NCI-H2107 treated with DMSO at 0.1 percent for 48 hours (cell line): ENCODE measurements around the gene TPCN2.

ENCODE experiments used
- DNase-seq: peaks from one replicate; lab custom pipeline; 2025; ENCODE audit not compliant: unreplicated experiment; lab: John Stamatoyannopoulos, UW

Gene TPCN2

DNA sequence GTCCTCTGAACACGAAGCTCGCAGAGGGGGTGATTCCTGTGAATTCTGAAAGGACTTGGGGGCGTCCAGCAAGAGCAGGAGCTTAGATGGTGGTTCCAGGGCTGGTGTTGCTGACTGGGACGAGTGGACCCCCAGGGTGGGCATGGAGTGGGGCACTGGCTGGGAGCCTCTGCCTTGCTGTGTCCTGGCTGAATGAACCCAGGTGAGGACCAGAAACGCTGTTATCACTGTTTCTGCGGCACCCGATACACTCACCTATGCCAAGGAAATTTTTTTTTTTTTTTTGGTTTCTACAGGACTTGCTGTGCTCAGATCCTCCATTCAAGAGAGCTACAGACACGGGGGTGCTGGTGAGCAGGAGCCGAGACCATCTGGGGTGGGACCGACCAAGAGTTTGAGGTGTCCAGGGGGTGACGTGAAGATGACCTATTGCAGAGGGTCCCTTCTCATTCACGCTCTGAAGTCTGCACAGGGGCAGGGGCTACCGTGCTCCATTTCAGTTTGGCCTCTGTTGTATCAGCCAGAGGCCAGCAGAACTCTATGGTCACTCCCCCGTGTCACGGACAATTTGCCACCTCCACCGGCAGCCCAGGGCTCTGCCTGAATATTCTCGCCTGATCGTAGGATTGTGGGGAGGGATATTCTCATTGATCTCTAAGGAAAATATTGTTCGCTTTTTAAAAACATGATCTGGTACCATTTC lies 110.6 kb downstream of the TPCN2 start:
- no peak for DNase-seq

DNA sequence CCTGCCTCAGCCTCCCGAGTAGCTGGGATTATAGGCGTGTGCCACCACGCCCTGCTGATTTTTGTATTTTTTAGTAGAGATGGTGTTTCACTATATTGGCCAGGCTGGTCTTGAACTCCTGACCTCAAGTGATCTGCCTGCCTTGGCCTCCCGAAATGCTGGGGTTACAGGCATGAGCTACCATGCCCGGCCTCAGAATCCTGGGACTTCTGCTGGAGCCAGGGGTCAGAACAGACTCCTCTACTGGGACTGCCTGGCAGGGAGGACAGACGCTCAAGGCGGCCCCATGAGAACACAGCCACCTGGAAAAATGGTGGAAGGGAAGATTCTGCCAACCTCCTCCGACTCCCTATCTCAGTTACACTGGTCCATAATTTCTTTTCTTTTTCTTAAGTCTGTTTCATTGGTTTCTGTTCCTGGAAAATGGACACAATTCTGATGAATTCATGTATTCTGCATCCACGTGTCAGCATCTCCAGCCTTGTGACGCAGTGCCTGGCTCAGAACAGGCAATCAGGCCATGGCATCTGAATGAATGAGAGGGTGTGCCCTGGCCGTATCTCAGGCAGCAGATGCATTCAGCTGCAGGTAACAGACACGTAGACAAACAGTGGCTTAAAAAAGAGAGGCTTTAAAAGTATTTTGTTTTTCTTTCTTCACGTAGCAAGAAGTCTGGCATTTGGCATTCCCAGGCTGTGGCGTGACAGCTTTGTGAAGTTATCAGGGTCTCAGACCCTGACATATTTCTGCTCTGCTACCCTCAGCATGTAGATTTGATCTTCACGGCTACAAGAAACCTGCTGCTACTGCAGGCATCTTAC lies 111.8 kb downstream of the TPCN2 start:
- no peak for DNase-seq

DNA sequence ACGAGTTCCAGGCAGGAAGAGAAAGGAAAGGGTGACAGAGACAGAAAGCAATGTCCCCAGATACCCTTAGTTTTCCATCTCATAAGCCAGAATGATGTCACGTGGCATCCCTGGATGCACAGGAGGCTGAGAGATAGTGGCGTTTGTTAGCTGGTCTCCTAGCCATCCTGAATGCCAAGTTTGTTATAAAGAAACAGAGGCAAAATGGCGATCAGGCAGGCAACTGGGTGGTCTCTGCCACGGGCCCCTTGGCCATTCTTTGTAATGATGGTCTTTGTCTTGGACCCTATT lies 112.3 kb downstream of the TPCN2 start:
- DNase-seq: no peak

DNA sequence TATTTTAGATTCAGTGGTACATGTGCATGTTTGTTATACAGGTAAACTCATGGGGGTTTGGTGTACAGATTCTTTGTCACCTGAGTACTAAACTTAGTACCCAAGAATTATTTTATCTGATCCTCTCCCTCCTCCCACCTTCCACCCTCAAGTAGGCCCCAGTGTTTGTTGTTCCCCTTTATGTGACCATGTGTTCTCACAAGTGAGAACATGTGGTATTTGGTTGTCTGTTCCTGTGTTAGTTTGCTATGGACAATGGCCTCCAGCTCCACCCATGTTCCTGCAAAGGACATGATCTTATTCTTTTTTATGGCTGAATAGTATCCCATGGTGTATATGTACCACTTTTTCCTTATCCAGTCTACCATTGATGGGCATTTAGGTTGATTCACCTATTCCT lies 113.8 kb downstream of the TPCN2 start:
- no peak for DNase-seq

GRCh38 chr11:69163842-69164241 lies 115.1 kb downstream of the TPCN2 start:
- no peak for DNase-seq

DNA sequence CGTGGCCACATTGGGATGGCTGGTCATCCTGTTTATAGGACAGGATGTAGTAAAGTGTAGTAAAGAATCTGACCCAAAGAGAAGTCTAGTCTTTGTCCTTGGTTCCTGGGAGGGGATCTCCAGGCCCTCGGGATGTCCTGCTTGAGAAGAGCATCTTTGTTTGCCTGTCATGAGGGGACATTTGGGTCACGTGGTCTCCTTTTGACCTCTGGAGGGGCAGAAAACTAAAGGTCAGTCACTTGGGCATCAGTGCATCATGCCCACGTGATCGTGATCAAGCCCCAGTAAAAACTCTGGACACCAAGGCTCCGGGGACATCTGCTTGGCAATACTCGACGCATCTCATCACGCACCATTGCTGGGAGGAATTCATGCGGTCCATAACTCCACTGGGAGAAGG lies 116.1 kb downstream of the TPCN2 start:
- no peak for DNase-seq

DNA sequence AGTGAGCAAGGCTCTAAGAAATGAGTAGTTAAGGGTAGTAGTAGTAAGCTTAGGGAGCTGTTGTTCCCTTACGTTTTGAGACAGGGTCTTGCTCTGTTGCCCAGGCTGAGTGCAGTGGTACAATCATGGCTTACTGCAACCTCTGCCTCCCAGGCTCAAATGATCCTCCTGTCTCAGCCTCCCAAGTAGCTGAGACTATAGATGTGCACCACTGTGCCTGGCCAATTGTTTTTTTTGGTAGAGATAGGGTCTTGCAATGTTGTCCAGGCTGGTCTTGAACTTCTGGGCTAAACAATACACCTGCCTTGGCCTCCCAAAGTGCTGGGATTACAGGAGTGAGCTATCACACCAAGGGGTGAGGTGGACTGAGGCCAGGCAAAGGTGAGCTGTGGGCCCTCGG lies 117.0 kb downstream of the TPCN2 start:
- DNase-seq: no peak

GRCh38 chr11:69166218-69167115 lies 117.7 kb downstream of the TPCN2 start:
- no peak for DNase-seq

- no peak for DNase-seq
These were observed 118.6 kb downstream of the TPCN2 start for GRCh38 chr11:69167130-69167915.

GRCh38 chr11:69167916-69168691 lies 119.4 kb downstream of the TPCN2 start:
- DNase-seq: no peak

DNA sequence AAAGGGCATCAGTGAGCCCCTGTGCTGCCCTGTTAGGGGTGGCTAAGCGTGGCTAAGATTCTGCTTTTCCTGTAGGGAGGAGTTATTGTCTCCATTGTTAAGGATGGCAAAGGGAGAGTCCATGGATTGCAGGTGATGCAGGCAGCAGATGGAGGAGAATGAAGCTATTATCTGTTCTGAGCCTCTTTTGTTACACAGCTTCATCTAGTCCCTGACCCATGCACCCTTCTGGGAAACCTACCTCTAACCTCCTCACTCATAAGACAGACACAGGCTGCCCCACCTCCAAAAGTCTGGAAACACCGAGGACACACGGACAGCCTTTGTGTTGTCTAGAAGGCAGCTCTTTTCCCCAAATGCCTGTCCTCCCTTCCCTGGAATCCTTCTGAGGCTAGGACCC lies 120.7 kb downstream of the TPCN2 start:
- no peak for DNase-seq

DNA sequence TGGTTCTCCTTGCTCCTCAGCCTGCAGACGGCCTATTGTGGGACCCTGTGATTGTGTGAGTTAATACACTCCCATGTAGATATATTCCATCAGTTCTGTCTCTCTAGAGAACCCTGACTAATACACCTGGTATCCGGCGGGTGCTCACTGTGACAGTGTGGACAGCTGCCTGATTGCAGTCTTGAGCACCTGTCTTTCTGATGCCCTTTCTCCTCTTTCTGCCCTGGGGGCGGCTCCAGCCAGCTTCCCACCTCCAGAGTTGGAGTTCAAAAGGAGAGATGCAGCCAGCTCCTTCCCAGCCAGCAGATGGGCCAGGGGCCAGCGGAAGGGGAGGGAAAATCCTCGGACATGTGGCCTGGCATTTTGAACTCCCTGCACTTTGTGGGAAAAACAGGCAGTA lies 122.0 kb downstream of the TPCN2 start:
- no peak for DNase-seq

- DNase-seq: no peak
These were observed 122.9 kb downstream of the TPCN2 start for GRCh38 chr11:69171476-69172240.

DNA sequence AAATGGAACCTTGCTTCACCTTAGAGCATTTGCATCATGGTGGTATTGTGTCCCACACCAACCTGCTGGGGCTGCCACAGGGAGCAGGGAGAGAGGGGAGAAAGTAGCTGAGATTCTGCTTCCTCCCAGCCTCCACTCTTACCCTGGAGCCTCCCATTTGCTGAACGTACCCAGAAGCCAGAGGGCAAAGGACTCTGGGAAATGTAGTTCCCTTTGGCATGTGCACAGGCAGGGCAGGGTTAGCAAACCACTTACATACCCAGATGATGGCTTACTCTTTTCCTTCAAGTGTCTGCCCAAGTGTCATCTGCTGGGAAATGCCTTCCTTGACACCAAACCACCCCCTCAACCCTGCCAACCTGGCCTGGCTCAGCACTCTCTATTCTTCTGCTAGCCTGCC lies 123.9 kb downstream of the TPCN2 start:
- no peak for DNase-seq

DNA sequence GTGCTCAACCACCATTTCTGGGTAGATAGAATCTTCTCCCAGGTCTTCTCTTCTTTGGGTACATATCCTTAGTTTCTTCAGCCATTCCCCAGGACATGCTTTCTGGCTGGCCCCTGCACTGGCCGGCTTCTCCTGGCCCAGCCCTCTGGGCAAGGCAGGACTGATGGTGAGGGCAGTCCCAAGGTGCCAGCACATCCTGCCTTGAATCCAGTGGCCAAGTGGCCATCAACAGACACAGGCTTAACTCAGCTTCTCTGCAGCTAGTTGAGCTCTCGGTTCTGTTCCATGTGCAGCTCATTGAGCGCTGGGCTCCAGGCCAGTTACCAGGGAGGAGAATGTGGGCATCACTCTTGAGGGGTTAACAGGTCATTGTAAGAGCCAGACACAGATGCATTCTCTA lies 124.6 kb downstream of the TPCN2 start:
- no peak for DNase-seq

- no peak for DNase-seq
These were observed 125.3 kb downstream of the TPCN2 start for GRCh38 chr11:69173925-69174581.

DNA sequence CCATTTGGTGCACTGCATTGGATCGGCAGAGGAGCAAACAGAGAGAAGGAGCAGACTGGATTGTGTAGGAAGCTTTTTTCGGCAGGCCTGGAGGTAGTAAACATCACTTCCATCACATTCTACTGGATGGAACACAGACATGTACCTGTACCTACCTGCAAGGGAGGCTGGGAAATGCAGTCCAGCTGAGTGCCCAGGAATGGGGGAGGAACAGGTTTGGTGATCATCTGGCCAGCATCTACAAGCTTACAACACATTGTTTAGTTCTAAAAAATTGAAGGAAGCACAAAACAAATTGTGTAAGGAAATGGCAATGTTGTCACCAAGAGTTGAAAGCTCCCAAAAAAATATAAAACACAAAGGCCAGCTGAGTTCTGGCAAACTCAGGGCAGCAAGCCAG lies 126.1 kb downstream of the TPCN2 start:
- no peak for DNase-seq

DNA sequence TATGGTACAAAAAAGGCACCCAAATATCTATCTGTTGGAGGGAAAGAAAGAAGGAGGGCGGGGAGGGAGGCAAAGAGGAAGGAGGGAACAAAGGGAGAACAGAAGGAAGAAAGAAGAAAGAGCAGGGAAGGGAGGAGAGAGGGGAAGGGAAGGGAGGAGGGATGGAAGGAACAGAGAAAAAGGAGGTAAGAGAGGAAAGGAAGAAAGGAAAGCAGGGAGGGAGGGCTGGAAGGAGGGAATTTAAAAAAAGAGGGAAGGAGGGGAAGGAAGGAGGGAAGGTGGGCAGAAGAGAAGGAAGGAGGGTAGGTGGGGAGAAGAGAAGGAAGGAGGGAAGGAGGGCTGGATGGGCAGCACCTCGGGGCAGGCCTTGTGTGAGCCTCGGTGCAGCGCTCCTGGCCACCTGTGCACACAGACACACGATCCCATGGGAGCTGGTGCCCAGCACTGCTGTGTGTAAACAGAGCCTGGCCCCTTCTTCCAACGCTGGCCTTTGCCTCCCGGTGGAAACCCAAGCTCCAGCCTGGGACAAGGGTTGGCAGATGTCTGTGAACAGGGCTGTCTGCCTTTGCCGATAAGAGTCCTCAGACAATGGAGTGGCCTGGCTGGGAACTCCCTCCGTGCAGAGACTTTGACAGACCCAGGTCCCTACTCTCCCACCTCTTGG lies 130.2 kb downstream of the TPCN2 start:
- DNase-seq: no peak
